SHP77 treated with DMSO at 0.1 percent for 48 hours (cell line): ENCODE results near the gene APOBEC3F.

ENCODE experiments used
- DNase-seq: peaks from one replicate; lab custom pipeline; 2025; lab: John Stamatoyannopoulos, UW

APOBEC3F gene

DNA sequence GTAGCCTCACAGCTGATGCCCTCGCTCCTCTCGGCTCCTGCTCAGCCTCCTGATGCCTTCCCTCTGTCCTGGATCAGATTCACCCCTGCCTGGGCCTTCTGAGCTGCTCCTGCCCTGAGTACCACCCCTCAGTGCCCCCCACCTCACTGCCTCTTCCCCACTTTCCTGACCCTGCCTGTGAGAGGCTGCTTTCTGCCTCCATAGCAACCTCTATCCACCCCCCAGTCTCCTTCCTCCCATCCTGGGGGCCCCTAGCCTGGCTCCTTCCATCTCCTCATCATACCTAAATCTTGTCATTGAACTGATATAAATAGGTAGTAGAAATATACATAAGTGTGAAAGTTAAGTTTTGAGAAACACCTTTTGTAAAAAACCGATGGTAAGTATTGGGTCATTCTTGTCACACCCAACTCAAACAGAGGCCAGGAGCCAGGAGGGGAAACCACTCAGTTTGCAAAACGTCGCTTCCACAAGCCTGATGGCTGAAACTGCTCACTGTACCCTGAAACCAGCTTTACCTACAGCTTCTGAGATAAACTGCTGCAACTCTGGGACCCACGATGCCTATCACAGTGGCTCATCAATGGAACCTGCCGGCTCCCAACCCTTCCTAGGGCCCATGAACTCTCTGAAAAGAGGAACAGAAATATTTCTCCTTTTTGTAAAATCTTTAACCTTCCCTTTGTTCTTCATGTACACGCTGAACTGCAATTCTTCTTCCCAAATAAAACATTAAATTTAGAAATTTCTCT, 51.6 kb downstream of the APOBEC3F start:
- DNase-seq = no peak

DNA sequence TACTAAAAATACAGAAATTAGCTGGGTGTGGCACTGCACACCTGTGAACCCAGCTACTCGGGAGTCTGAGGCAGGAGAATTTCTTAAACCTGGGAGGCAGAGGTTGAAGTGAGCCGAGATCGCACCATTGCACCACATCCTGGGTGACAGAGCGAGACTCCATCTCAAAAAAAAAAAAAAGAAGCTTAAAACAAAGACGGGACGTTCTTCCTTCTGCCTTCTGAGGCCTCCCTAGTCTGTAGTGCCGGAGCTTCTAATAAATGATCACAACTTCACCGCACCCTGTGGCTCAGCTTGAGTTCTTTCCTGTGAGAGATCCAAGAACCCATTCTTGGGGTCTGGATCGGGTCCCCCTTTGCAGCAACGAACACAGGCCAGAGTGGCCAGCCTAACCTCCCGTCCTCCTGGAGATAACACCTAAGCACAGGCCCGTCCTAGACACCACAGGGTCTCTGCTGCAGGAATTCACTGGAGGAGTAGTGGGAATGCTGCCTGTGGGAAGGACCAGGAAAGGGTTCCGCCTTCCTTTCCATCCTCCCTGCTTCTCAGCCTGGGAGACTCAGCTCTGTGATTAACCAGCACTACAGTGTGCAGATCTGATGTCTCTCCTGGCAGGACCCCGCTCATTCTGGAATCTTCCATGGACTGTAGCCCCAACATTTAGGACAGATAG, 54.2 kb downstream of the APOBEC3F start:
- DNase-seq = no peak

DNA sequence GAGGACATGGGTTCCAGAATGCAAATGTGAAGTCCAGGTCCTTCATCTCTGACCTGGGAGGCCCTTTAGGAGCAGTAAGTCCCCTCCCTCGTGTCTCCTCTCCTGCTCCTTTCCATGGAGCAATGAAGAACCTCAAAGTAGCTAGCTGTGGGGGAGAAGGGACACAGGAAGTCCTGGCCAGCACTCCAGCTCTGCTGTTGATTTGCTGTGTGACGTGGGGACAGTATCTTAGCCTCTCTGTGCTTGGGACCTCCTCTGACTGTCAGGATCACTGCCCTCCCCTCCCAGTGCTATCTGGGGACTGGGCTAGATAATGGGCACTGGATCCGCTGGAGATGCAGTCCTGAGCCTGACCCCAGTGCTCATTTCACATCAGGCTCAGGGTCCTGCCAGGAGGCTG, 55.3 kb downstream of the APOBEC3F start:
- no peak for DNase-seq

DNA sequence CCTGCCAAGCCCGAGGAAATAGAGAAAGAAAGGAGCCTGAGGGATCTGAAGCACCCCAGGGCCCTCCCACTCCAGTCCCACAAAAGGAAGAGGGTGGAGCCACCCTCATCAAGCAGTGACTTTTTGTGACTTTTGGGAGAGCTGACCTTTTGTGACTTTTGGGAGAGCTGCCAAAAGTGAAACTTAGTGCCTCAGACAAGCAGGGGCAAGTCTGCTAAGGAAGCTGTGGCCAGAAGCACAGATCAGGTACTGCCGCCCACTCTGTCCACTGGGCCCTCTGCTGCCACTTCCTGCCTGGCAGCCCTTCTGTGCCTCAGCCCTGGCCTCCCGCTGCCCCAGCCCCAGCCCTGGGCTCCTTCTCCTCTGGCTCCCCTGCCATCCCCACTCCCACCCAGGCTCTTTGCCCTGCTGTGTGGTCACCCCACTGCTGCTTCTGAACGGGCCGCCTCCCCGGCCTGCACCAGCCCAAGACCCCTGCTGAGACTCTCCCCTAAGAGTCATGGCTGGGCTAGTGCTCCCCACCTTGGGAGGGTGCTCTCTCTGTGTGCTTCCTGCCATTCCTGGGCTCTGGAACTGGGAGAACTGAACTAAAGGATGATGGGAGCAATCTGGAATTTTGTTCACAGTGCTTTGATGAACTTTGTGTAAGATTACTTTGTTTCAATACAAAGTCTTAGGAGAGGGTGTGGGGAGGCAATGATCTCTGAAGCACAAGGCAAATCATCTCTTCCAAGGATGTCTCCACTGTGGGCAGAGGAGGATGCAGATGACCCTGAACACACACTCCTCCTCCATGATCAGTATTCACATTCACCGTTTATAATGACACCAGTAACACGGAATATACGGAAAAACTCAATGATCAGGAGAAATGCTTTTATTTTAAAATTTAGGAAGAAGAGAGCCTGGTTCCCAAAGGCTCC, 56.7 kb downstream of the APOBEC3F start, which contains the start of gene APOBEC3H:
APOBEC3H (plus strand) TSS at position 147 of the 923 bp plus-strand sequence. CDS start 3,035 bp downstream, outside the sequence.
- no peak for DNase-seq

DNA sequence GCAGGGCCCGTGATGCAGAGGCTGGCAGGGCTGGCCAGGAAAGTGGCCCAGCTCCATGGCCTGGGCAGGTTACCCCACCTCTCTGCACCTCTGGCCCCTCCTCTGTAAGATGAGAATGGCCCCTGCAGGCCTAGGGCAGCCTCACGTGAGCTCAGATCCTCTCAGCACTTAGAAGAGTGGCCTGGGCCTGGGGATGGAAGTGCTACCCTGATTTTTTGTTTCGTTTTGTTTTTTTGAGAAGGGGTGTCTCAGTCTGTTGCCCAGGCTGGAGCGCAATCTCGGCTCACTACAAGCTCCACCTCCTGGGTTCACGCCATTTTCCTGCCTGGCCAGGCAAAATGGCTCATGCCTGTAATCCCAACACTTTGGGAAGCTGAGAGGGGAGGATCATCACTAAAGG, 57.4 kb downstream of the APOBEC3F start:
- no peak for DNase-seq

DNA sequence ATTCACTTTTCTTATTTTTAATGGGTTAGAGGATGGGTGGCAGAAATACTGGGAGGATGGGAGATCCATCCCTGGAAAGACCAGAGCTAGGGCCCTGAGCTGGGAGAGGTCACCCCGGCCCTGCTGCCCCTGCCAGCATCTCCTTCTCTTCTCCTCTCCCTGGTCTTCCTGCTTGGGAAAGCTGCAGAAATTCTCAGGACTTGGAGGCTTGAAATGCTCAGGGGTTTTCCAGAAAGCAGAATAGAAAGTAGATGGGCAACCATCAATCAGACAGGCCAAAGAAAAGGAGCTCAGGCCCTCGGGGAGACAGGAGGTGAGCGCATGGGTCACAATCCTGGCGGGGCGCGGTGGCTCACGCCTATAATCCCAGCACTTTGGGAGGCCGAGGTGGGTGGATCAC, 57.9 kb downstream of the APOBEC3F start:
- no peak for DNase-seq

DNA sequence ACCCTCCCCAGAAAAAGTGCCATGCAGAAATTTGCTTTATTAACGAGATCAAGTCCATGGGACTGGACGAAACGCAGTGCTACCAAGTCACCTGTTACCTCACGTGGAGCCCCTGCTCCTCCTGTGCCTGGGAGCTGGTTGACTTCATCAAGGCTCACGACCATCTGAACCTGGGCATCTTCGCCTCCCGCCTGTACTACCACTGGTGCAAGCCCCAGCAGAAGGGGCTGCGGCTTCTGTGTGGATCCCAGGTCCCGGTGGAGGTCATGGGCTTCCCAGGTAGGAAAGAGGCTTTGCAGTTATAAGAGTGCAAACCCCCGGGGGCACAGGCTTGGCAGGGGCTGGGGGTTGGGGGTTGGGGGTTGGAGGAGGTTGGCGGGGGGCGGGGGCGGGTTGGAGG, 60.6 kb downstream of the APOBEC3F start:
- DNase-seq = no peak

DNA sequence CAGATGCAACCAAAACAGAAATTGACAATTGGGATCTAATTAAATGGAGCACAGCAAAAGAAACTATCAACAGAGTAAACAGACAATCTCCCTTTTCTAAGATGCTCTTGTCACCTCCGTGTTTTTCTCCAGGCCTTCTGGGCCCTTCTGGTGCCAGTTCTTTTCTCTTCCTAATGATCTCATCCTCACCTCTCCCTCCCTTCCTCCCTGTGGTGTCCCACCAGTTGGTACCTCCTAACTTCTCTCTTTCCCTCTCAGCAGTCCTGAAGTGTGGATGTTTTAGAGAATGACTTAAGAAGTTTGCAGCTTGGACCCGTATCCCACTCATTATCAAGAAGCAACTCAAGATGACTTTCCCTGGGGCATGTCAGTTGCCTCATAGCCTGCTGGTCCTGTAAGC, 62.8 kb downstream of the APOBEC3F start:
- no peak for DNase-seq
